ENCODE data around the gene MLLT10. TPM values are rescaled to one million over a fixed set of nuclear protein-coding genes. Genes with fewer than 3 reads are reported as not detected.

The MLLT10 gene
- total and polyA plus RNA-seq, 2 of the 8 experiments (the other 6 are each of a cell fraction or from before 2014, with no cell fraction given), result 53.1 to 62.1 TPM

GRCh38 chr10:21722209-21722608, 188.2 kb downstream of the MLLT10 start (continued):
- no peak for TF ChIP-seq ATF2 (IDR thresholded peaks at IDR 0.05; ENCODE audit: low read length)
- no peak for TF ChIP-seq TAF7 (optimal IDR thresholded peaks at IDR 0.05; ENCODE audit: borderline replicate concordance, low read depth, low read length)
- TF ChIP-seq FOSL1 (IDR thresholded peaks at IDR 0.05; ENCODE audit: insufficient read depth, low read depth, low read length), result no peak
- TF ChIP-seq TBP (IDR thresholded peaks at IDR 0.05; ENCODE audit: low read depth, low read length), result no peak
- no peak for TF ChIP-seq JUN (IDR thresholded peaks at IDR 0.05; ENCODE audit: low read depth, low read length)
- no peak for TF ChIP-seq YY1 (IDR thresholded peaks at IDR 0.05; ENCODE audit: low read depth, low read length)
- no peak for TF ChIP-seq MAX (IDR thresholded peaks at IDR 0.05)
